ENCODE data around the gene TPPP3. TPM values are rescaled to one million over a fixed set of nuclear protein-coding genes. Genes with fewer than 3 reads are reported as not detected.
A peak's percentile ranks its signal among the peaks of the same experiment; 100 is the strongest.
"Not testable (repeated sequence)": the region's sequence is repeated elsewhere in the genome, so short reads cannot be mapped to it uniquely, and the experiment has no call there.

TPPP3 gene
- total RNA-seq, 2 experiments from 2014 or later, result not detected

DNA sequence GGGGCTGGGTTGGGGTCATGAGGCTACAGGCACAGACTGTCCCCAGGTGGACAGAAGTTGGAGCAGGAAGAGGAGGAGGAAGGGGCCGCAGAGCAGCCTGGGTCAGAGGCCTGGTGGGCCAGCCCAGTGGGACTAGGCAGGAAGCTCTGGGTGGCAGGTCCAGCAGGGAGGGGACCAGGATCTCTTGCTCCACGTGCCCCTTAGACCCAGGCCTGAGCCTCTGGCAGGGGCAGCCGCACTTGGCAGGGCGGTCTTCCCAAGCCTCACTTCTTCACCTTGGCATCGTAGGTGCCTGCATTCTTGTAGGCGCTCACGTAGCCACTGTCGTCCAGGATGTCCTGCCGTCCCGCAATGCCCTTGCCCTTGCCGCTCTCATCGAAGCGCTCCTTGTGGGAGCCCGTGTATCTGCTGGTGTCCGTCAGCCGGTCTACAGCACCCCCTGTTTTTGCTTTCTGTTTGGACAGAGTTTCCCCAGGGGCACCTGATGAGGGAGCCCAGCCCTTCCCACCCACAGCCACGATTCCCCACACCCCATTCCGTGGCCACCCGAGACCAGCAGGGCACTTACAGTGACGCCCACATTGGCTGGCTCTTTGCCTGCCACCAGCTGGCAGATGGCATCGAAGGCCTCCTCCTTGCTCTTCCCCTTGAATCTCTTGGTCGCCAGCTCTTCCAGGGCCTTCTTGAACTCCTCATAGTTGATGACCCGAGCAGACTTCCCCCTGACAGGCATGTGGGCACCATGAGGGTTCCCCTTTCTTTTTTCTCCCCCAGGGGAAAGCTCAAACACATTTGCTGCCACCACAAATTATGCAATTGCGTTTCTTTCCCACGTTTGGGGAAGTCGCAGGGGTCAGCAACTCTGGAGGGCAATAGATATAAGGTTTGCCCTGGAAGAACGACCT lies 3.1 kb downstream of the TPPP3 start:
- H3K27ac Mint-ChIP-seq, result peak overlapping the region; percentile 31
- ChIA-PET POLR2A (no interaction called here), CTCF (interaction anchor here (1.5 to 1.6 kb wide), 2 partner anchors 10 to 124 kb away, joined by 3 read pairs; no protein-coding TSS in a partner anchor)
- H3K4me3 Mint-ChIP-seq, result no peak overlapping the region
- H3K36me3 Mint-ChIP-seq (ENCODE audit: low read depth), result no peaks in the 10 kb centered on the region
- H3K9me3 Mint-ChIP-seq, result no peaks in the 10 kb centered on the region
- peaks cover 3% of the 10 kb centered on the region for H3K4me1 Mint-ChIP-seq
- peaks cover 43% of the 10 kb centered on the region for H3K27me3 Mint-ChIP-seq
- no peak for DNase-seq

DNA sequence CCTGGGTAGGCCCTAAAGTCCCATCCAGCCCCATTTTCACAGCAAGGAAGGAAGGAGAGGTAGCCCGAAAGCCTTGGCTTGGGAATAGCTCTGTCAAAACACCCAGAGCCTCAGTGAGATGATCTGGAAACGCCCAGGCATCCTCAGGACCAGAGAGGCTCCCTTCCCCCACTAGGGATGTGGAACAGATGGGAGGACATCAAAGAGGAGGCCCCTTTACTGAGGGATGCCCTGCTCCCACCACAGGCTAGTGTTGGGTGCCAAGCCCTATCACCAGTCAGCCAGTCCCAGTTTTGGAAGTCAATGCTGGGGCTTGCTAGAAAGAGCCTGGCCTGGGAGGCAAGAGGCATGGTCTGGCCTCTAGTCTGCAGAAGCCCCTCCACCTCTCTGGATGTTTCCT lies 4.7 kb downstream of the TPPP3 start:
- no peak for DNase-seq
- H3K27me3 Mint-ChIP-seq, result peaks cover 35% of the 10 kb centered on the region
- no peaks in the 10 kb centered on the region for H3K36me3 Mint-ChIP-seq (ENCODE audit: low read depth)
- no peaks in the 10 kb centered on the region for H3K4me1 Mint-ChIP-seq
- no peak overlapping the region for H3K4me3 Mint-ChIP-seq
- CTCF ChIA-PET, result interaction anchor here (0.6 to 1.1 kb wide), 2 partner anchors 54 to 61 kb away, joined by 3 to 5 read pairs; no protein-coding TSS in a partner anchor
- POLR2A ChIA-PET, result no interaction called here
- H3K9me3 Mint-ChIP-seq, result no peaks in the 10 kb centered on the region
- no peak overlapping the region for H3K27ac Mint-ChIP-seq

DNA sequence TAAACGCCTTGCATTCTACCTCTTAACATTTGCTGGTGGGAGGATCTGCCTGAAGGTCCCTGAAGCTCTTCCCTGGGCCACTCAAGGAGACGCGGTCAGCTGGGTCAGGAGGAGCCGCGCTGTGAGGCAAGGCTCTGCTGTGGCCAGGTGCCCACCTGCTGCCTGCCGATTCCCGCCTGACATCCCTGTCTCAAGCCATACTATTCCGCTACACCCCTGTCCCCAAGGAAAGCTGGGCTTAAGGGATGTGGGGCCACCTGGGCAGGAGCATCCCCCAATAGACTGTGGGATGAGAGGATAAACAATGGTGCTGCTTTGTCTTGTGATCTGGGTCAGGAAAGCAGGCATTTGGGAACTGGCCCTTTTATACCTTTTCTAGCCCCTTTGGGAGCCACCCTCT lies 5.1 kb downstream of the TPPP3 start:
- H3K27ac Mint-ChIP-seq, result no peak overlapping the region
- no peak overlapping the region for H3K4me3 Mint-ChIP-seq
- no peak for DNase-seq
- H3K4me1 Mint-ChIP-seq, result no peaks in the 10 kb centered on the region
- H3K27me3 Mint-ChIP-seq, result peaks cover 34% of the 10 kb centered on the region
- no peaks in the 10 kb centered on the region for H3K9me3 Mint-ChIP-seq
- ChIA-PET POLR2A (no interaction called here), CTCF (interaction anchor here (0.6 to 1.1 kb wide), 3 partner anchors 54 to 128 kb away, joined by 3 to 5 read pairs (median 4); no protein-coding TSS in a partner anchor)
- no peaks in the 10 kb centered on the region for H3K36me3 Mint-ChIP-seq (ENCODE audit: low read depth)

DNA sequence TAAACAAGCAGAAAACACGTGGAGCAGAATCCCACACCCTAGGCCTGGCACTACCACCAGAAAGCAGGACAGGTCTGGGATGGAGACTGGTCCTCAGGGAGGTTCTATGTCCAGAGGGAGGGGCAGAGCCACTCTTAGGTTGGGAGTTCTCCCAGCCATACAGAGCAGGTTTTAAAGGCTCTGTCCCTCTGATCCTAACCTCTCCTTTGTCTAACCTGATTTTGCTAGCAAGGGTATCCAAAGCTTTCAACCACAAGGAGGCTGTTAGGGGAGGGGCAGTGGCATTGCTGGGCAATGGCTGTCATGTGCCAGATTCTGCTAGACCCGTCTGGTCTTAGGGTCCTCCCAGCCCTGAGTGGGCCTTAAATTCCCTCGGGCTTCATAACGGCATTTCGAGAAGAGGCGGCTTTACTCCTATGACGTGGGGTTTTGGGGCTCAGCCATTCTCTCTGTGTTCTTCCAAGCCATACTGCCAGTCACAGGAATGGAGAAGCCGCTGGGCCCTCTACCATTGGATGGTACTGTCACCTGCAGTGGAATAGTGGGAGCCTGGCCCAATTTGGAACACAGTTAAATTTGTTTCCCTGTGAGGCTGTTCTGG lies 5.7 kb downstream of the TPPP3 start:
- no peak for DNase-seq
- POLR2A ChIA-PET, result no interaction called here
- CTCF ChIA-PET, result interaction anchor here (0.6 to 1.2 kb wide), 3 partner anchors 40 to 127 kb away, joined by 3 to 5 read pairs (median 4); no protein-coding TSS in a partner anchor

DNA sequence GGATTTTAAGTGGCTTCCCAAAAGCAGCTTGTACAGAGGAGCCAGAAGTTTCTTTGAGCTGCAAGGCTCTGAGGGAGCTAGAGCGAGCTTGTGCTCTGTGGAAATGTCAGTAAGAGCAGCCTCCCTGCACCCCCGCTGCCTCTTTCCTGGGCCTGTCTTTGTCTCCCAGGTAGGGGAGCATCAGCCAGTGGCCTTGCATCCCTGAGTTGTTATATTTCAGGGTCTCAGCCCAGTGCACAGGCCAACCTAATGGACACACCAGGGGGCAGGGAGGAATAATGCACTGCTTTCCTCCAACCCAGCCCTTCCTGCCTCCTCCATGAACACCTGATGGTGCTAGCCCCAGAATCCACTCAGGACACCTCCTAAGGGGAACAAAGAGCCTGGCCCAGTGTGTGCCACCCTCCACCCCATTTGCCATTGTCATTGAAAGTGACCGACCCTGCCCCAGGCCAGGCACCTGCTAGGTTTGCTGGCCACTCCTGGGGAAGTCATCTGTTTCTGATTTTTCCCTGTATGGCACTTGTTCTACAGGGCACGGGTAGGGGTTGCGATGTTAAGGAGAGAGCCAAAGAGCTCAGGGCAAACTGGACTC lies 6.3 kb downstream of the TPPP3 start:
- H3K36me3 Mint-ChIP-seq (ENCODE audit: low read depth), result no peaks in the 10 kb centered on the region
- ChIA-PET CTCF (interaction anchor here (0.5 to 1.2 kb wide), 2 partner anchors 41 to 128 kb away, joined by 3 read pairs; no protein-coding TSS in a partner anchor), POLR2A (no interaction called here)
- H3K9me3 Mint-ChIP-seq, result no peaks in the 10 kb centered on the region
- no peaks in the 10 kb centered on the region for H3K4me1 Mint-ChIP-seq
- DNase-seq, result no peak
- H3K27ac Mint-ChIP-seq, result no peak overlapping the region
- H3K4me3 Mint-ChIP-seq, result no peak overlapping the region
- H3K27me3 Mint-ChIP-seq, result peaks cover 23% of the 10 kb centered on the region

More for the DNA sequence above, 5.7 kb downstream of the TPPP3 start:
- Mint-ChIP-seq H3K36me3 (ENCODE audit: low read depth) (no peaks in the 10 kb centered on the region), H3K9me3 (no peaks in the 10 kb centered on the region), H3K4me1 (no peaks in the 10 kb centered on the region), H3K27me3 (peaks cover 29% of the 10 kb centered on the region), H3K27ac (no peak overlapping the region), H3K4me3 (no peak overlapping the region)

- POLR2A ChIA-PET, result no interaction called here
- no peak for DNase-seq
- CTCF ChIA-PET, result interaction anchor here (0.7 to 1.7 kb wide), 3 partner anchors 8 to 63 kb away, joined by 3 to 4 read pairs (median 3); partner anchors contain the start of gene TPPP3
- H3K4me3 Mint-ChIP-seq, result no peak overlapping the region
- no peaks in the 10 kb centered on the region for H3K9me3 Mint-ChIP-seq
- H3K27ac Mint-ChIP-seq, result no peak overlapping the region
- H3K27me3 Mint-ChIP-seq, result peaks cover 17% of the 10 kb centered on the region
- no peaks in the 10 kb centered on the region for H3K4me1 Mint-ChIP-seq
- H3K36me3 Mint-ChIP-seq (ENCODE audit: low read depth), result no peaks in the 10 kb centered on the region
These were observed 8.4 kb downstream of the TPPP3 start for GRCh38 chr16:67384778-67385510.

DNA sequence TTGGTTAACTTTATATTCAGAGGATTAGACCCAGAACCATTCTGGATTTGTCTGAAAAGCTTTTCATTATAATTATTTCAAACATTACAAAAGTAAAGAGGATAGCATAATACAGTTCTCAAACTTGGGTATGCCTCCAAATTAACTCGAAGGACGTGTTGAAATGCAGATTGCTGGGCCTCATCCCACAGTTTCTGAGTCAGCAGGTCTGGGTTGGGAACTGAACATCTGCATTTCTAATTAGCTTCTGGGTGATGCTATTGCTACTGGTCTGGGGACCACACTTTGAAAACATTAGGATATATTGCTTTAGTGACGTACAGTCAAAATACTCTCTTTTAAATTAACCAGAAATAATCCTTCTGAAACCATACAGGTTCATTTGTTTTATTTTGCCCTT lies 10.0 kb downstream of the TPPP3 start:
- ChIA-PET CTCF (interaction anchor here (1.3 to 1.7 kb wide), 3 partner anchors 10 to 85 kb away, joined by 3 to 4 read pairs (median 3); partner anchors contain the start of gene TPPP3), POLR2A (no interaction called here)
- peaks cover 15% of the 10 kb centered on the region for H3K27me3 Mint-ChIP-seq
- no peaks in the 10 kb centered on the region for H3K4me1 Mint-ChIP-seq
- no peak overlapping the region for H3K4me3 Mint-ChIP-seq
- DNase-seq, result no peak
- H3K27ac Mint-ChIP-seq, result no peak overlapping the region
- no peaks in the 10 kb centered on the region for H3K9me3 Mint-ChIP-seq
- H3K36me3 Mint-ChIP-seq (ENCODE audit: low read depth), result no peaks in the 10 kb centered on the region

GRCh38 chr16:67378642-67379041 lies 14.7 kb downstream of the TPPP3 start:
- H3K27ac Mint-ChIP-seq, result no peak overlapping the region

GRCh38 chr16:67376012-67376411 lies 17.3 kb downstream of the TPPP3 start:
- CTCF ChIA-PET, result interaction anchor here (1.3 kb wide), 1 partner anchor 23 kb away, joined by 4 read pairs; no protein-coding TSS in a partner anchor
- H3K4me1 Mint-ChIP-seq; POLR2A ChIA-PET; H3K27ac Mint-ChIP-seq; H3K27me3 Mint-ChIP-seq; DNase-seq; H3K36me3 Mint-ChIP-seq (ENCODE audit: low read depth); H3K4me3 Mint-ChIP-seq; H3K9me3 Mint-ChIP-seq: not testable (repeated sequence)

More at GRCh38 chr16:67378642-67379041, 14.7 kb downstream of the TPPP3 start:
- H3K4me1 Mint-ChIP-seq, result no peaks in the 10 kb centered on the region
- ChIA-PET CTCF (interaction anchor here (1.6 kb wide), 1 partner anchor 11 kb away, joined by 3 read pairs; no protein-coding TSS in a partner anchor), POLR2A (no interaction called here)
- no peaks in the 10 kb centered on the region for H3K36me3 Mint-ChIP-seq (ENCODE audit: low read depth)
- H3K27me3 Mint-ChIP-seq, result peaks cover 5% of the 10 kb centered on the region
- DNase-seq, result no peak
- no peak overlapping the region for H3K4me3 Mint-ChIP-seq
- H3K9me3 Mint-ChIP-seq, result no peaks in the 10 kb centered on the region

GRCh38 chr16:67372664-67373063 lies 20.6 kb downstream of the TPPP3 start:
- CTCF ChIA-PET, result interaction anchor here (1.5 kb wide), 1 partner anchor 28 kb away, joined by 3 read pairs; no protein-coding TSS in a partner anchor
- POLR2A ChIA-PET, result no interaction called here
- DNase-seq, result no peak
- peaks cover 5% of the 10 kb centered on the region for H3K27me3 Mint-ChIP-seq
- H3K36me3 Mint-ChIP-seq (ENCODE audit: low read depth), result no peaks in the 10 kb centered on the region
- no peak overlapping the region for H3K4me3 Mint-ChIP-seq
- no peaks in the 10 kb centered on the region for H3K4me1 Mint-ChIP-seq
- H3K9me3 Mint-ChIP-seq, result no peaks in the 10 kb centered on the region
- H3K27ac Mint-ChIP-seq, result no peak overlapping the region

- POLR2A ChIA-PET, result no interaction called here
- Mint-ChIP-seq H3K27ac (no peak overlapping the region), H3K4me1 (peaks cover 1% of the 10 kb centered on the region), H3K4me3 (no peak overlapping the region), H3K9me3 (no peaks in the 10 kb centered on the region), H3K27me3 (no peaks in the 10 kb centered on the region), H3K36me3 (ENCODE audit: low read depth) (no peaks in the 10 kb centered on the region)
- CTCF ChIA-PET, result interaction anchor here (0.5 kb wide), 1 partner anchor 42 kb away, joined by 3 read pairs; no protein-coding TSS in a partner anchor
- DNase-seq, result no peak
These were observed 22.6 kb downstream of the TPPP3 start for GRCh38 chr16:67370661-67371060.

GRCh38 chr16:67364600-67365235 lies 28.6 kb downstream of the TPPP3 start:
- DNase-seq, result no peak
- Mint-ChIP-seq H3K27ac (no peak overlapping the region), H3K9me3 (no peaks in the 10 kb centered on the region), H3K36me3 (ENCODE audit: low read depth) (no peaks in the 10 kb centered on the region), H3K27me3 (peaks cover 10% of the 10 kb centered on the region), H3K4me1 (peaks cover 9% of the 10 kb centered on the region), H3K4me3 (no peak overlapping the region)
- ChIA-PET POLR2A (no interaction called here), CTCF (no interaction called here)
